Measurements from ENCODE around the gene MTIF3.

MTIF3 gene, protein sequence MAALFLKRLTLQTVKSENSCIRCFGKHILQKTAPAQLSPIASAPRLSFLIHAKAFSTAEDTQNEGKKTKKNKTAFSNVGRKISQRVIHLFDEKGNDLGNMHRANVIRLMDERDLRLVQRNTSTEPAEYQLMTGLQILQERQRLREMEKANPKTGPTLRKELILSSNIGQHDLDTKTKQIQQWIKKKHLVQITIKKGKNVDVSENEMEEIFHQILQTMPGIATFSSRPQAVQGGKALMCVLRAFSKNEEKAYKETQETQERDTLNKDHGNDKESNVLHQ

DNA sequence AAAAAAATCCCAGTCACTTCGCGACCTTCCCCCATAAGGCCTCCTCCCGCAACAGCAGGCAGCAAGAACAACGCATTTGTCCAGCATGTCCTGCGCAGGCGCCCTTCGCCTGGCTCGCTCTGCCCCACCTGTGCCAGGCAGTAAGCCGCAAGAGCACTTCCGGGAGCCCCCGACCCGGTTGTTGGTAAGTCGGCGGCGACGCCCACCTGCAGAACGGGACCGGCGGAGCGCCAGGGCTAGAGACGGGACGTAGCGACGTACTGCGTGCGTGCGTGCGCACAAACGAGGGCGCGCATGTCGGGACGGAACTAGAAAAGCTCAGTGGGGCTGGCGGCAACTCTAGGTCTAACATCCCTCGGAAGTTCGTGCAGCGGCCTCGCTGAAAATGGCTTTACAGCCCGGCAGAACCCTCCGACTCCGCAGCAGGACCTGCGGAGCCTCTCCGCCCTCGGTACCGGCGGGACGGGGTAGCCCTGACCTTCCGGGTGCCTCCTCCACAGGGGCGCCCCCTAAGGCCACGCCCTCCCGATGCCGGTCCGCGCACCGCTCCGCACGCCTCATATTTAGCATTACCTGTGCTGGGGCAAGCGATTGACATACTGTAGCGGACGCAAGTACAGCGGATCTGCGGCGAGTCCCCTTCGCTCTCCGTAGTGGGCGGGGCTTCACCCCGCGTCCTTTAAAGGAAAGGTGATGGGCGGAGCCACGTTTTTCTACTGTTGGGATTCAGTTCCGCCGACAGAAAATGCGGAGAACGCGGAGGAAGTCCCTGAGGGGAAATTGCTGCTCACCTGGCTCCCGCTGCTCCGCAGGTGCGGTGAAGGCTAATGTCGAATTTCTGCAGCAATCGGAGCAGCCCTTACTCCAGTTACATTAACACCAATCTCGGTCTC is at the start of gene MTIF3:
TSS of gene MTIF3 (minus strand) at position 629 of the 893 bp plus-strand sequence. CDS start 10,116 bp downstream, outside the sequence.
- ChIA-PET POLR2A (ENCODE audit: low non-redundant PET) (interaction anchor here (2.1 kb wide), 1 partner anchor 24 kb away, joined by 10 read pairs; no protein-coding TSS in a partner anchor), CTCF (interaction anchor here (0.6 kb wide), 1 partner anchor 93 kb away, joined by 3 read pairs; no protein-coding TSS in a partner anchor)
- TF ChIP-seq, protein P1, sequence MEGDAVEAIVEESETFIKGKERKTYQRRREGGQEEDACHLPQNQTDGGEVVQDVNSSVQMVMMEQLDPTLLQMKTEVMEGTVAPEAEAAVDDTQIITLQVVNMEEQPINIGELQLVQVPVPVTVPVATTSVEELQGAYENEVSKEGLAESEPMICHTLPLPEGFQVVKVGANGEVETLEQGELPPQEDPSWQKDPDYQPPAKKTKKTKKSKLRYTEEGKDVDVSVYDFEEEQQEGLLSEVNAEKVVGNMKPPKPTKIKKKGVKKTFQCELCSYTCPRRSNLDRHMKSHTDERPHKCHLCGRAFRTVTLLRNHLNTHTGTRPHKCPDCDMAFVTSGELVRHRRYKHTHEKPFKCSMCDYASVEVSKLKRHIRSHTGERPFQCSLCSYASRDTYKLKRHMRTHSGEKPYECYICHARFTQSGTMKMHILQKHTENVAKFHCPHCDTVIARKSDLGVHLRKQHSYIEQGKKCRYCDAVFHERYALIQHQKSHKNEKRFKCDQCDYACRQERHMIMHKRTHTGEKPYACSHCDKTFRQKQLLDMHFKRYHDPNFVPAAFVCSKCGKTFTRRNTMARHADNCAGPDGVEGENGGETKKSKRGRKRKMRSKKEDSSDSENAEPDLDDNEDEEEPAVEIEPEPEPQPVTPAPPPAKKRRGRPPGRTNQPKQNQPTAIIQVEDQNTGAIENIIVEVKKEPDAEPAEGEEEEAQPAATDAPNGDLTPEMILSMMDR (conservative IDR thresholded peaks at IDR 0.05; ENCODE audit: low read depth): no peak
- DNase-seq (ENCODE audit: low spot score): peak; percentile 95
- H3K27ac ChIP-seq: peak within 1 kb of the TSS; percentile 99

GRCh38 chr13:27497563-27498230 is 47.3 kb upstream of the MTIF3 start:
- CTCF ChIA-PET: interaction anchor here (0.5 to 0.6 kb wide), 3 partner anchors 16 to 514 kb away, joined by 3 to 4 read pairs (median 3); no protein-coding TSS in a partner anchor
- TF ChIP-seq, protein P1 (conservative IDR thresholded peaks at IDR 0.05; ENCODE audit: low read depth): no peak
- H3K27ac ChIP-seq: no peak overlapping the region
- POLR2A ChIA-PET (ENCODE audit: low non-redundant PET): no interaction called here
- no peak for DNase-seq (ENCODE audit: low spot score)

DNA sequence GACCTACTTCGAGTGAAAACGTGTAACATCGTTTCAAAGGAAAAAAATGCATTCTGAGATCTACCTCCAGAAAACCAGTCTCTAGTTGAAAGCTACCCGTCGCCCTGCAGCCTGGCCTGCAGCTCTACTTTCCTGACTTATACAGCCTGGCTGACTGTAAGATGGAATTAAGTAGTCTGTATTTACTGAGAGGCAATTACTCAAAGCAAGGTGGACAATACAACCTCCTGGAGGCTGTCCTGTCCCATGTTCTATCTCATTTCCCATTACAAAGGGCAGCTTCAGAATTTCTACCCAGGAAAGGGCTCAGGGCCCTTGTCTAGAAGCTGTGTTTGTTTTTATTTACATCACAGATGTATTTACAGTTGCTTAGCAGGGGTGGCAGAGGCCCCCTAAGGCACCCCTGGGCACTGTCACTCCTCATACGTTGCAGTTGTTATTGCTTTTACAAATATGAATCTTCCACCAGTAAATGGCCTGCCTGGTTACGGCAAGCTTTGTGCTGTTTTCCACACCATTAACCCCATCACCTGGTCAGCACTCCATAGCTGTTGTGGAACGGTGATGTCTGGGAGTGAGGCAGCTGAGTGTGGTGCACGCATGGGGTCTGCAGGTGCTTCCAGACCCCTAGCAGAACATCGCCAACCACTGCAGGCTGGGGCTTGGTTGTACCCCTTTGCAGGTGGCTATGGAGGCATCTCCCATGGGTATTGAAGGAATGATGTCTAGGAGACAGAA is 46.3 kb upstream of the MTIF3 start:
- CTCF ChIA-PET: interaction anchor here (0.7 kb wide), 1 partner anchor 550 kb away, joined by 4 read pairs; no protein-coding TSS in a partner anchor
- H3K27ac ChIP-seq: no peak overlapping the region
- no peak for DNase-seq (ENCODE audit: low spot score)
- POLR2A ChIA-PET (ENCODE audit: low non-redundant PET): interaction anchor here (0.7 kb wide), 1 partner anchor 9 kb away, joined by 3 read pairs; no protein-coding TSS in a partner anchor
- TF ChIP-seq, protein P1 (conservative IDR thresholded peaks at IDR 0.05; ENCODE audit: low read depth): no peak

GRCh38 chr13:27496006-27496405 is 45.6 kb upstream of the MTIF3 start:
- TF ChIP-seq, protein P1 (conservative IDR thresholded peaks at IDR 0.05; ENCODE audit: low read depth): no peak
- ChIA-PET CTCF (no interaction called here), POLR2A (ENCODE audit: low non-redundant PET) (interaction anchor here (0.7 kb wide), 1 partner anchor 8 kb away, joined by 3 read pairs; no protein-coding TSS in a partner anchor)
- H3K27ac ChIP-seq: no peak overlapping the region
- DNase-seq (ENCODE audit: low spot score): no peak

DNA sequence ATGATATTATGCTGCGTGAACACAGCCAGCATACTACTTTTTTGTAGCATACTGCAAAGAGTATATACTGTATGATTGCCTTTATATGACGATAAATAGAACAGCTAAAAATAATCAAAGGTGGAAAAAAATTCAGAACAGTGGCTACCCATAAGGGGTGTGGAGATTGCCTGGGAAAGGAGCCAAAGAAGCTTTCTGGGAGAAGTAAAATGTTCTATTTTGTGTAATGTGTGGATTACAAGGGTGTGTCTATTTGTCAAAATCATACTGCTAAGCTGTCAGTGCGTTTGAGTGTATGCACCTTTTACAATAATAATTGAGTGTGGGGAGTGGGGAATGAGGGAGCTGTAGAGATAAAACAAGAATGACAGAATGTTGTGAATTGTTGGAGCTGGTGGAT is 45.2 kb upstream of the MTIF3 start:
- TF ChIP-seq, protein P1 (conservative IDR thresholded peaks at IDR 0.05; ENCODE audit: low read depth): no peak
- POLR2A ChIA-PET (ENCODE audit: low non-redundant PET): no interaction called here
- CTCF ChIA-PET: no interaction called here
- no peak for DNase-seq (ENCODE audit: low spot score)
- no peak overlapping the region for H3K27ac ChIP-seq
